Activated T-cell treated with anti-CD3 and anti-CD28 coated beads for 4 hours (primary cell): ENCODE data around the gene PPP1R7.
"Not testable (repeated sequence)": the region's sequence is repeated elsewhere in the genome, so short reads cannot be mapped to it uniquely, and the experiment has no call there.

Experiments
- DNase-seq: peaks from one replicate; pipeline ENCODE4 v3.0.0-alpha.2; 2020

PPP1R7 gene

DNA sequence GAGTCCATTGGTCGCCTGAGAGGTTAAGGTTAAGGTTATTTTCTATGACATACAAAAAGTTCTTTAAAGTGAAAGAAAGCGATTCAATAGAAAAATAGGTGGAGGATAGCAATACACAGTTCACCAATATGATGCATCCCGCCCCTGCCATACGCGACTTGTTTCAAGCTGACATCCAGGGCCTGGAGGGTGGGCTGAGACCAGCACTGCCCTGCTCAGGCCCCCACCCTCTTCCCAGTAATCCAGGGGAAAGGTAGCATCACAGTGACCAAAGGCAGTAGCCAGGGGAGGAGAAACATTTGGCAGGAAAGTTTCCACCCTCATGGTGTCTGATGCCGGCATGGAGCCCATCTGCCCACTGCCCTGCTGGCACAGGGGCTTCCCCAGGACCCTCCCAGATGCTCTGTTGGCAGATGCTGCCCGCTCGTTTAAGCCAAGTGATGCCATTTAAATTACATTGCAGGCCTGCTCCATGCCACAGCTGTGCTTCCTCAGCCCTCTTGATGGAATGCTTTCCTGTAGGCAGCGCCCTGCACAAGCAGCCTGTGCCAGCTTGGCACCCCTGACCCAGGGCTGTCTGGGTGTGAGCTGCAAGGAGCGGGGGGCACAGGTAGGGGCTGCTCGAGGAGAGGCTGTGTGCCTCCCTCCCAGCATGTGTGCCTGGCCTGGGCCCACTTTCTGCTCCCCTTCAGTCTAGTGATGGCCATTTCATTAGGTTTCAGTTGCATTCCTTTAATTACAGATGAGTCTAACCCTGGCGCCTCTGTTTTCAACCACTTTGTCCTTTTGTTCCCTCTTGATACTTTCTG is 27.5 kb downstream of the PPP1R7 start:
- DNase-seq, result no peak

GRCh38 chr2:241178961-241179360 is 28.7 kb downstream of the PPP1R7 start:
- DNase-seq, result no peak

DNA sequence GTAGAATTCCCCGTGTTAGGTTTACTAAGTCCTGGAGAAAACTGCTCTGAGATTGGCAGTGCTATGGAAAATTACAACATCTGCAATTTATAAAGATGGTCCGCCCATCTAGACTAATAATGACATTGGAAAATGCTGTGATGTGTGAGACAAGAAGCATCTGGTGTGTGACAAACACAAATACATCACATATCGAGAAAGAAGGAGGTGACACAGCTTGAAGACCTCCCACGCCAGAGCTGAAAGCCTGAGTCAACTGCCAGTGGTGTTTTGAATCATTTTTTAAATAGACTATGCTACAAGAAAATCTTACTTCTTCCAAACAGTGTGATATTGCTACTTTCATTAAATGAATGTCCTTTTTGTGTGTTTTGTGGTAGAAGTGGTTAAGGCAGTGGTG is 29.6 kb downstream of the PPP1R7 start:
- no peak for DNase-seq

GRCh38 chr2:241180495-241180894 is 30.2 kb downstream of the PPP1R7 start:
- DNase-seq, result no peak

DNA sequence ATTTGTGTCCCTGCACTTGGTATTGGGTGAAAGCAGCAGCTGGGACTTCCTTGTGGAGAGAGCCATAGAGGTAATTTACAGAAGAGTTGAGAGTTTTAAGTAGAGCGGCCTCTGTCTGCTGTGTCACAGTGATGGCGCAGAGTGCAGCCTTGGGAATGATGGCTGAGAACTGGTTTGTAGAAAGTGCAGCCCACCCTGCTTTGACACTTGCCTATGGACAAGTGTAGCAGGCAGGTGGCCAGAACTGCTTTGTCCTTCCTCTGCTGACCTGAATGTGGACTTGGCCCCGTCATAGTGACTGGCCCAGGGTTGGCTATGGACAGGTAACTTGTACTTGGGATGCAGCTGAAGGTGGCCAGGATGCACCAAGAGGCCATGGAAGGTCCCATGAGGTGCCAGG is 31.9 kb downstream of the PPP1R7 start:
- no peak for DNase-seq

DNA sequence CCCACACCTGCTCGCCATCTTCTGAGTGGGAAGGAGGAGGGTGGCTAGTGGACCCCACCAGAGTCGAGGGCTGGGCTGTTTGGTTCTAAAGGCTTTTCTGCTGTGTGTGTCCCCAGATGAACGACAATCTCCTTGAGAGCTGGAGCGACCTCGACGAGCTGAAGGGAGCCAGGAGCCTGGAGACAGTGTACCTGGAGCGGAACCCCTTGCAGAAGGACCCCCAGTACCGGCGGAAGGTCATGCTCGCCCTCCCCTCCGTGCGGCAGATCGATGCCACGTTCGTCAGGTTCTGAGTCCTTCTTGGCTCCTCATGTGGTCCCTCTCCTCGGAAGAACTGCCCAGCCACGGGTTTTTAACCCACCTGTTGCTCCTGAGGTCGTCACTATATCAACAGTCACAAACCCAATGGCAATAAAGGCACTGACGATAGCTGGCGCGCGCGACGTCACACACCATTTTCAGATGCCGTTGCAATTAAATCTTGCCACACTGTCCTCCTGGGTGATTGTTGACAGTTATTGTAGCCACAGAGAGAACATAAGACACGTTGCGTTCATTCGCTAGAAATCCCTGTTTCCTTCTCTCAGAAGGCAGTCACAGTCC is 32.4 kb downstream of the PPP1R7 start:
- DNase-seq, result no peak

GRCh38 chr2:241183221-241183620 is 33.0 kb downstream of the PPP1R7 start:
- no peak for DNase-seq

GRCh38 chr2:241184901-241185300 is 34.6 kb downstream of the PPP1R7 start:
- no peak for DNase-seq

DNA sequence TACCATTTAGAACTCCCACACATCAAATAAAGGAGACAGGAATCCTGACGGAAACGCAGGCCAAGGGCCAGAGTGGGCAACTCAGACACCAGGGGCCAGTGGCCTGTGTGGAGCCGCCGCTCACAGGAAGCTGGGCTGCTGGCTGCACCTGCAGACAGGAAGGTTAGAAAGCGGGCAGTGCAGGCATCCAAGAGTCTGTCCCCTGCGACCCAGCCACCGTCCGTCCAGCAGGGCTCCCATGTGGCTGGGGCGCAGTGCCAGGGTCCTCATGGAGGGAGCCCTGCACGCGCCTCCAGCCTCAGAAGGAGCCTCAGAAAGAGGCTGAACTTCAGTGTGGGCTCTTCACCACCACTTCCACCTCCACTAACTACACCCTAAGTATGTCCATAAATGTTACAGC is 35.7 kb downstream of the PPP1R7 start:
- no peak for DNase-seq

DNA sequence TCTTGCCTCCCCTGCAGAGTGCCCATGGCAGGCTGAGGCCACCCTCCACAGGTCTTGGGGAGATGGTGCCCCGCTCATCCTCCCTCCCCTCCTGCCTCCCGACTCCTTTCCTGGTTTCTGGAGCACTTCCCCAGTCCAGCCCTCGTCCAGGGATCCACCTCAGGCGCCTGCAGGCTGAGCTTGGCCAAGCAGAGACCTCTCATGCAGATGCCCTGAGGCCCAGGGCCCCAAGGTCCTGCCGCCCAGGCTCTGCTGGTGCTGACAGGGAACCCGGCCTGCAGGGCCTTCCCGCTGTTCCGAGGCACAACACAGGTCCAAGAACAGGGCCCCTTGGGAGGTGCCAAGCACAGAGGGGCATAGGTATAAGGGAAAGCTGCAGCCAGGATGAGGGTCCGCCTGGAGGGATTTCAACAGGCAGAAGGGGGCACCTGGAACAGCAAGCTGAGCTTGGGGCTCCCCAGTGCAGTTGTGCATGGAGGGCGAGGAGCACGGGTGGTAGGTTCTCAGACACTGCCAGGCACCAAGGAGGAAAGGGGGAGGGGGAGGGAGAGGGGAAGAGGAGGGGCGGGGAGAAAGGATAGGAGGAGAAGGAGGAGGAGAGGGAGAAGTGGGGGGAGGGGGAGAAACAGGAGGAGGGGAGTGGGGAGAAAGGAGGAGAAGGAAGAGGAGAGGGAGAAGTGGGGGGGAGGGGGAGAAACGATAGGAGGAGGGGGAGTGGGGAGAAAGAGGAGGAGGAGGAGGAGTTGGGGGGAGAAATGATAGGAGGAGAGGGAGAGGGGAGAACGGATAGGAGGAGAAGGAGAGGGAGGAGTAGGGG is 37.0 kb downstream of the PPP1R7 start:
- no peak for DNase-seq

DNA sequence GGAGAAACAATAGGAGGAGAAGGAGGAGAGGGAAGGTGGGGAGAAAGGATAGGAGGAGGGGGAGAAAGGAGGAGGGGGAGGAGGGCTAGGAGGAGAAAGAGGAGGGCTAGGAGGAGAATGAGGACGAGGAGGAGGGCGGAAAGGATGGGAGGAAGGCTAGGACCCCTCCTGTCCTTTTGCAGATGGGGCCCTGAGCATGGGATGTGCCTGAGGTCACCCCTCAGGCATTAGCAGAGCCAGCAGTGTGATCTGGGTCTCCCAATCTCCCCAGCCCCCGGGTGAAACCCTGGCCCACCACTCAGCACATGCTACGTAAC is 37.6 kb downstream of the PPP1R7 start:
- no peak for DNase-seq

- no peak for DNase-seq
Measured at GRCh38 chr2:241188361-241189092, 38.3 kb downstream of the PPP1R7 start, which contains the start of gene ANO7. Gene ANO7 (plus strand): TSS chr2:241188677. CDS start chr2:241190064, 1,387 bp downstream.

DNA sequence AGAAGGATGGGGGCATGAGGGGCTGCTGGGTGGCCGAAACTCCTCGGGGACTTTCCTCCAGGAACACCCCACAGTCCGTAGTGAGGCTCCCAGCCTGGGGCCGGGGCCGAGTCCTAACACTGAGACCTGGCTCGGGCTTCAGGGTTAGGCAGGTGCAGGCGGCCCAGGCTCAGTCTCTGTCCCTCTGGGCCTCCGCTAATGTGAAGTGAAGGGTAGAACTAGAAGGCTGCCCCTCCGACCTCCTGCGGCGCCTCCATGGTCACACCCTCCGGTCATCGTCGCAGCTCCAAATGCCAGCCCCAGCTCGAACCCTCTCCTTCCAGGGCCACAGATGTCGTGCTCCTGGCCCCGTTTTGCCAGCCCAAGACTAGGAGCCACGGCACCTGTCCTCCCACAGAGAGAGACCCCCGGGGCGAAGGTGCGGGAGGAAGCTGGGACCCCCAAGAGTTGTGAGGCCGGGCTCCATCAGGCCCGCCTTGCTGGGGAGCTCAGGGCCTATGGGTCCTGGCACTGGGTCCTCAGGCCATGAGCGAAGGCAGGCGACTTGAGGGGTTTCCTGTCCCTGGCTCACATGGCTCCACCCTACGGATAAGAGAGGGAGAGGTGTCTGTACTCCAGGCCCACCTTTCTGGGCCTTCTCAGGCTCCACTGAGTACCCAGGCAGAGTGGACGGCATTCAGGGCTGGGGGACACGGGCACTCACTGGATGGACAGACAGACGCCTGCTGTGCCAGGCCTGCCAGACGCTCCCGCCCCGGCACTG is 39.0 kb downstream of the PPP1R7 start:
- no peak for DNase-seq

DNA sequence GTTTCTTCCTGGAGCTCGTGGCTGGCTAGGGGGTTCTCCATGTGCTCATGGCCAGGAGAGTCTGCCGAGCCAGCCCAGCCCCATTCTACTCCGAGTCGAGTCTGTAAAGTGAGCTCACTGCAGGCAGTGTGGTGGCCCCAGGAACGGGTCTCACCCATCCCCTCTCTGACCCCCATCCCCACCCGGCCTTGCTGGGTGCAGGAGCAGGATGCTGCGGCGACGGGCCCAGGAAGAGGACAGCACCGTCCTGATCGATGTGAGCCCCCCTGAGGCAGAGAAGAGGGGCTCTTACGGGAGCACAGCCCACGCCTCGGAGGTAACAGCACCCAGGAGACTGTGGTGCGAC is 39.6 kb downstream of the PPP1R7 start:
- DNase-seq, result no peak

GRCh38 chr2:241190291-241190981 is 40.2 kb downstream of the PPP1R7 start:
- no peak for DNase-seq

DNA sequence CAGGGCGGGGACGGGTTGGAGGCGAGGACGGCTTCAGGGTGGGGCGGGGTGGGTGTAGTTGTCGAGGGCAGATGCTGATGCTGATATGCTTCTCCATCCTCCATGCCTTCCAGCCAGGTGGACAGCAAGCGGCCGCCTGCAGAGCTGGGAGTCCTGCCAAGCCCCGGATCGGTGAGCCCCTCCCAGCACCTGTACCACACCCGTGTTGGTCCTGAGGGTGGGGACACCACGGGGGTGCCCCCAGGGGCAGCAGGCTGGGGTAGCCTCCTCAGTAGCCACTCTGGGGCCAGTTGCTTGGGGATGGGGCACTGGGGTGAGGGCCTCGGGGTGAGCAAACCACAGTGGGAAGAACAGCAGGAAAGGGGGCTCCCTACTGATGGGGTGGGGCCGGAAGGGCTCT is 40.8 kb downstream of the PPP1R7 start:
- no peak for DNase-seq

GRCh38 chr2:241193271-241193670 is 43.0 kb downstream of the PPP1R7 start:
- no peak for DNase-seq

- DNase-seq, result no peak
Measured at GRCh38 chr2:241194811-241195210, 44.5 kb downstream of the PPP1R7 start.

DNA sequence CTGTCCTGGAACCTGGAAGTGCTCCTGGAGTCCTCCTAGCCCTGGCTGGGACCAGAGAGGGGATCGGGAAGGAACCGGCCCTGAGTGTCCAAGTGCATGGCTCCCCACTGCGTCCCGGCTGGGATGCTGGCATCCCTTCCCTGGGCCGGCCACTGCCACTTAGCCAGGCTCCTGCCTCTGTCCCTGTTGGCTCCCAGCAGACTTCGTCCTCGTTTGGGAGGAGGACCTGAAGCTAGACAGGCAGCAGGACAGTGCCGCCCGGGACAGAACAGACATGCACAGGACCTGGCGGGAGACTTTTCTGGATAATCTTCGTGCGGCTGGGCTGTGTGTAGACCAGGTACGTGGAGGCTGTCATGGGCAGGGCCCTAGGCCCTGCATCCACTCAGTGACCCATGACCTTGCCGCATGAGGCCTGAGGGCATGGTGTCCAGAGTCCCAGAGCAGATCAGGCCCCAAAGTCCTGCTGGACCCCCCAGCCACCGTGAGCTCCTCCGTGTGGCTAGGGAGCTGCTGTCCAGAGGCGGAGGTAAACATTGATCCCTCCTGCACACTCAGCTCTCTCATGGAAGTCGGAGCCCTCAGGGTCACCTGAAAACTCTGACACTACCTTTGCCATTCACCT is 45.4 kb downstream of the PPP1R7 start:
- DNase-seq, result no peak

- DNase-seq, result not testable (repeated sequence)
Measured at GRCh38 chr2:241197246-241197645, 47.0 kb downstream of the PPP1R7 start.

- DNase-seq, result no peak
Measured at GRCh38 chr2:241197947-241198346, 47.7 kb downstream of the PPP1R7 start.
